DMS114 treated with DMSO at 0.1 percent for 48 hours (cell line): Measurements from ENCODE around the gene TMPRSS9.

Experiments
- DNase-seq: peaks from one replicate; lab custom pipeline; 2025; ENCODE audit not compliant: unreplicated experiment; lab: John Stamatoyannopoulos, UW

Gene TMPRSS9

DNA sequence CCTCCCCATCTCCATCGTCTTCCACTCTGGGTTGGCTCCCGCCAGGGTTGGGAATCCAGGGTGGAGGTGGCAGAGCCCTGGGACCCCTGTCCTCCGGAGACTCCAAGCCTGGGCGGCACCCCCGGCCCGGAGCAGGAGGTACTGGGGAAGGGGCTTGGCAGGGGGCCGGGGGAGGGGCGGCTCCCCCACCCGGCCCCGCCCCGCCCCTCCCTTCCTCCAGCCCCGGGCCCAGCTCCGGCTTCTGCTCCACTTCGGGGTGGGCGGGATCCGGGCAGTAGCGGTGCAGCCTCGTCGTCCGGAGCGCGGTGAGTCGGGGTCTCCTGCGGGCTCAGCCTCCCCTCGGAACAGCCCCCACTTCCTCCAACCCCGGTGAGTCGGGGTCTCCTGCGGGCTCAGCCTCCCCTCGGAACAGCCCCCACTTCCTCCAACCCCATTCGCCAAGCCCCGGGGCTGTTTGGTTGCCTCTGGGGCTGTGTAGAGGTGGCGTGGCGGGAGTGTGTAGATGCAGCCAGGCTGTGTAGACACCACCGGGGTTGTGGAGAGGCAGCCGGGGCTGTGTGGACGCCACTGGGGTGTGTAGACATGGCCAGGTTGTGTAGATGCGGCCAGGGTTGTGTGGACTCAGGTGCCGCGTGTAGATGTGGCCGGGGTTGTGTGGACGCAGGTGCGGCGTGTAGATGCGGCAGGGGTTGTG lies at the start of gene TMPRSS9:
TSS of gene TMPRSS9 (plus strand) at position 274 of the 694 bp plus-strand sequence. CDS start 29,521 bp downstream, outside the sequence.
- no peak for DNase-seq

DNA sequence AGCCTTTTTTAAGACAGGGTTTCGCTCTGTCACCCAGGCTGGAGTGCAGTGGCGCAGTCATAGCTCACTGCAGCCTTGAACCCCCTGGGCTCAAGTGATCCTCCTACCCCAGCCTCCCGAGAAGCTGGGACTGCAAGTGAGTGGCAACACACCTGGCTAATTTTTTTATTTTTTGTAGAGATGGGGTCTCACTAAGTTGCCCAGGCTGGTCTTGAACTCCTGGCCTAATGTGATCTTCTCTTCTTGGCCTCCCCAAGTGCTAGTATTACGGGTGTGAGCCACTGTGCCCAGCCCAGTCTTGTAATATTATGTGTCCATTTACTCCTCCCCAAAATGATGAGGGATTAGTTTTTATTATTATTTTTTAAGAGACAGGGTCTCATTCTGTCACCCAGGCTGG lies 49.0 kb upstream of the TMPRSS9 start:
- DNase-seq, result no peak

DNA sequence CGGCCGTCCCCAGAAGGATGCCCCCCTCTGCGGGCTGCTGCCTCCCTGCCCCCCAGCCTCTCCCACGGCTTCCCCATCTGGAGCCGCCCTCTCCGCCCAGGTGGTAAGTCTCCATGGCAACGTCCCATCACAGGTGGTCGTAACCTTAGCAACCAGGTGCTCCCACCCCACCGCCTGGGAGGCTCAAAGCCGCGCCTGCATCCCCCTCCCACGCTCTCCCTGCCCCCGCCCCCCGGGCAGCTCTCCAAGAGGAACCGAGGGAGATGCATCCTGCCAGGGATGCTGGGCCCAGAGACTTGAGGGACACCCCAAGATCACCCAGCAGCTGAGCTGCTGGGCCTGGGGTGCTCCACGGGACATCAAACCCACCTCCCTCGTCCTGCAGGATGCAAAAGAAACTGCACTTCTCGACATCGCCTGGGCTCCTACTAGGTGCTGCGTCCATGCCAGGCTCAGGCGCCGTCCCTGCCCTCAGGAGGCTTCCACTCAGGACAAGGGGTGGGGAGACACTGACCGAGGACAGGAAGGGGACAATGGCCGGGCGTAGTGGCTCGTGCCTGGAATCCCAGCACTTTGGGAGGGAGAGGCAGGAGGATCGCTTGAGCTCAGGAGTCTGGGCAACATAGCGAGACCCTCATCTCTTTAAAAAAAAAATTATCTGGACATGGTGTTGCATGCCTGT lies 47.1 kb upstream of the TMPRSS9 start:
- DNase-seq, result no peak

DNA sequence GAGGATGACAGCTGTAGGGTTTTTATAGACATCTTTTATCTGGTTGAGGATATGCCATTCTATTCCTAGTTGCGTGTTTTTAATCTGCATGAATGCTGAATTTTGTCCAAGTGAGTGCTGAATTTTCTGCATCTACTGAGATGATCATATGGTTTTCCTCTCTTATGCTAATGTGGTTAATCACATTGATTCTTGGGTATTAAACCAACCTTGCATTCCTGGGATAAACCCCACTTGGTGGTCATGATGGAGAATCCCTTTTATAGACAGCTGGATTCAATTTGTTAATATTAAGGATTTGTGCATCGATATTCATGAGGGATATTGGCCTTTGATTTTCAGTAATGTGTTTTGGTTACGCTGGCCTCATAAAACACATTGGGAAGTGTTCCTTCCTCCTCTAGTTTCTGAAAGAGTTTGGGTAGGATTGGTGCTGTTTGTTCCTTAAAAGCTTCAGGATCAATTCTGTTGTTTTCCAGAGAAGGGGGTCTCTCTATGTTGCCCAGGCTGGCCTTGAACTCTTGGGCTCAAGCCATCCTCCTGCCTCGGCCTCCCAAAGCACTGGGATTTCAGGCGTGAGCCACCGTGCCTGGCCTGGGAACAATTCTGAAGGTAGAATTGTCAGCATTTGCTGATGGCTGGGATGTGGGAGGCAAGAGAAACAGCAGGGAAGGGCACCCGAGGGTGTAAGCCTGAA lies 44.8 kb upstream of the TMPRSS9 start:
- DNase-seq, result no peak

DNA sequence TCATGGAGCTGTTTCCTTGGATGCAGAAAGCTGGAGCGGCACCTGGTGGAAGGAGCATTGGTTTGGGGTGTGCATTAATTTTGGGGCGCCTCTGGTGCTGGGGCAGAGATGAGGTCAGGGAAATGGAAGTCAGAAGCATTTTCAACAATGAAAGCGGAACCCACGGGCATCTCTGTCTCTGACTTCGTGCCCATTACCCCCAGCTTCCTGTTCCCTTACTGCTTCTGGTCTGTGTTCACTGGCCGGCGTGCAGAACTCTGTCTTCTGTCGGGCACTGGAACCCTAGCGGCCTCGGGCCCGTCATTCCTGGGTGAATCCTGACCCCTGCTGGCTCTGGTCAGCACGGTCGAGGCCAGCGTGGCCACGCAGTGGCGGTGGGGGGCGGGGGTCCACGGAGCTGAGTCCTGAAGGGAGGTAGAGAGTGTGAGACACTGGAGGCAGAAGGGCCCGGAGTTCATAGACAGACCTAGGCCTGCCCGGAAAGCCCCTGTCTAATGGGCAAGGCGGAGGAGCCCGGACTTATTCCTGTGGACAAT lies 44.2 kb upstream of the TMPRSS9 start:
- DNase-seq, result no peak

DNA sequence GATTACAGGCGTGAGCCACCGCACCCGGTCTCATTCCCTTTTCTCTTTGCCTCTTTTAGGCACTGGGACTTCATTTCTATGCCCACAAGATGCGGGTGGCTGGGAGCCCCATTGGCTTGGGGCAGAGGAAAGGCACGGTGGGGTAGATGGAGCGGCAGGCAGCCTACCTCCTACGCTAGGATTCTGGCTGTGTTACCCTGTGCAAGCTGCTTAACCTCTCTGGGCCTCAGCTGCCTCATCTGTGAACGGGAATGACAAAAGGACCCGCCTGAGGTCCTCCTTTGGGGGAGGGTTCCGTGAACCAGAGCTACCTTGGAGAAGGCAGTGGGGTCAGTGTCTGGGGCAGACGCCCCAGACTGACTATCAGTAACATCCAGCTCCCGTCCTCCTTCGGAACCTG lies 42.8 kb upstream of the TMPRSS9 start:
- DNase-seq, result no peak

DNA sequence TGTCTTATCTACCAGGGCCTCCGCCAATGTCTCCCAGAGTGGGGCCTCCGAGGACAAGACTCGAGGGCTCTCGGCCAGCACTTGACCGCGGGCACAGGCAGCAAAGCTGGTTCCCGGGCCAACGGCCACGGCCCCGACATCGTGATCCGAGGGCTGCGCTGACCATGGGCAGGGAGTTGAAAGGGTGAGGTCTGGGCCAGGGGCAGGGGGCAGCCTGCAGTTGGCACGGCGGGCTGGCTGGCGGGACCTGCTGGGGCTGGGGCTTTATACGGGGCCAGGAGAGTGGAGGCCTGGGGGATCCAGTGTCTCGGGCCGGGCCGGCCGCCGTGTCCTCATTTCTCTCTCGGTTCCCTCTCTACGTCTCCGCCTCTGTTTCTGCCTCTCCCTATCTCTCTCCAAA lies 42.3 kb upstream of the TMPRSS9 start:
- DNase-seq, result no peak

DNA sequence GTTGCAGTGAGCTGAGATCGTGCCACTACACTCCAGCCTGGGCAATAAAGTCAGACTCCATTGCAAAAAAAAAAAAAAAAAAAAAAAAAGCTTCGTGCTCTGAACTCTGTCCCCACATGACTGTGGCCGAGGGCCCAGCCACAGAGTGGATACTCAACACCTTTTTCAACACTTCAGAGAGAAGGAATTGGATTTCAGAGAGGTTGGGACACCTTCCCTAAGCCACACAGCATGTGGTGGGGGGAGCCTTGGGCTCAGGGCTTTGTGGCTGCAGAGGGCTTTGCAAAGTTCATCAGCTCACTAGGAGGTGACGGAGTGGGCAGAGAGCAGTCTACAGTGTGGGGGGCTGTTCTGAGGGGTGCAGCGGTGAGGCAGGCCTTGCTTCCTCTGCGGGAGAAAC lies 41.1 kb upstream of the TMPRSS9 start:
- DNase-seq, result no peak

DNA sequence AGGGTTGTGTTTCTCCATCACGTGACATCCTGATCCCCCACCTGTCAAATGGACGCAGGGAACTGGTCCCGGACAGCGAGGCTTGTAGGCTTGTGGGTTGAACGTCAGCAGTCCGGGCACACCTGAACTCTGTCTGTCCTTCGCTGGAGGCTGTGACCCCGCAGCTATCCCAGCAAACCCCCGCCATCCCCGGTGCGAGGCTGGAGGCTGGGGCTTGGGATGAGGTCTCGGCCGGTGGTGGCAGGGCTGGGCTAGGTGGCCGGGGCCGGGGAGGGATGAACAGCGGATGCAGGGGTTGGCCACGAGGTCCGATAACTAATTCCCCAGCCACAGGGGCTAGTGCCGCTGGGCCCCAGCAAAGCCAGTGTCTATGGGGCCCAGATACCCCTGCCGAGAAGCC lies 40.5 kb upstream of the TMPRSS9 start:
- no peak for DNase-seq

DNA sequence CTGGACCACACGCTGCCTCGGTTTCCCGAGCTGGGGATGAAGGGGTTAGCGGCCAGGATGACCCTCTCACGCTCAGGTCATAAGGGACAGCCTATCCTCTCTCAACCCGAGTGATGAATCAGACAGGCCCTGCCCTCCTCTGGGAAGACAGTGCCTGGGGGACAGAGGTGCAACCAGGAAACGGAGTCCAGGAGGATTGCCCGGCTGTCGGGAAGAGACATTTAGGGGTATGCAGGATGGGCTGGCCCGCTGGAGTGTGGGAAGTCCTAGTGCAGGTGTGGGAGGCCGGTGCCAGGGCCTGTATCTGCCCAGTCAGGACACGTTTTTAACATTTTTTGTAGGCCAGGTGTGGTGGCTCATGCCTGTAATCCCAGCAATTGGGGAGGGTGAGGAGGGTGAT lies 40.0 kb upstream of the TMPRSS9 start:
- DNase-seq, result no peak

DNA sequence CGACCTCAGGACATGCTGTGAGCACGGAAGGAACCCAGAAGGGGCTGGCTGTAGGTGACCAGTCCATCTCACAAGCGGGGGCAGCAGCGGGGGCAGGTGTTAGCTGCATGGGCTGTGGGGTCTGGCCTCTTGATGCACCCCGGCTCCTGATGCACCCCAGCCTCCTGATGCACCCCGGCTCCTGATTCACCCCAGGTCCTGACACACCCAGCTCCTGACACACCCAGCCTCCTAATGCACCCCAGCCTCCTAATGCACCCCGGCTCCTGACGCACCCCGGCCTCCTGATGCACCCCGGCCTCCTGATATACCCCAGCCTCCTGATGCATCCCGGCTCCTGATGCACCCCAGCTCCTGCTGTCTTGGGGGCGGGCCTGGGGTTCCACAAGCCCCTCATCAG lies 39.1 kb upstream of the TMPRSS9 start:
- no peak for DNase-seq

DNA sequence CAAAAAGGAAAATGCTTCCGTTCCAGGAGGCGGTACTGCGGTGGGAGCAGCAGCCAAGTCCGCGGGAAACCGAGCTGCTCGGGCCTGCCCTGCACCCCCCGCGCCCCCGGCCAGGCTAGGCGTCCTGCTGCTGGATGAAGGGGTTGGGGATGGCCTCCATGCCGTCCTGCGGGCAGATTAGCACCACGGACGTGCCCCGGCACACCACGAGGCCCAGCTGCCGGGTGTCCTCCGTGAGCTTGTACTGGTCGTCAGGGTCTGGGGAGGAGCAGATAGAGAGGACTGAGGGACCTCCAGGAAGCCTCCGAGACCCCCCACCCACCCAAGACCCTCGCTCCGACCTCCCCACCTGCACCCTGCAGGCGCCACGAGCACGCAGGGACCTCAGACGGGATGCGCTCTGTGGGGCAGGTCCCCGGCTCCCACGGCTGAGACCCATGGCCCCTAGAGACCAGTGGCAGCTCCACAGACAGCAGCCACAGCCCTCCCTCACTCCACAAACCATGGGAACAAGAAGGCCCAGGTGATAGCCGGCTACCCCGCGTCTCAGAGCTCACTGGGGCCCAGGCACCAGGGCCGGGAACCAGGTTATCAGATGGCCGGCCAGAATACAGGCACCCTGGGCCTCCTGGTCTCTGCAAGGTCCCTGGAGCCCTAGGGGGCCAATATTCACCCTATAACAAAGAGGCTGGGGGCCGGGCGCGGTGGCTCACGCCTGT lies 38.3 kb upstream of the TMPRSS9 start:
- DNase-seq, result no peak

DNA sequence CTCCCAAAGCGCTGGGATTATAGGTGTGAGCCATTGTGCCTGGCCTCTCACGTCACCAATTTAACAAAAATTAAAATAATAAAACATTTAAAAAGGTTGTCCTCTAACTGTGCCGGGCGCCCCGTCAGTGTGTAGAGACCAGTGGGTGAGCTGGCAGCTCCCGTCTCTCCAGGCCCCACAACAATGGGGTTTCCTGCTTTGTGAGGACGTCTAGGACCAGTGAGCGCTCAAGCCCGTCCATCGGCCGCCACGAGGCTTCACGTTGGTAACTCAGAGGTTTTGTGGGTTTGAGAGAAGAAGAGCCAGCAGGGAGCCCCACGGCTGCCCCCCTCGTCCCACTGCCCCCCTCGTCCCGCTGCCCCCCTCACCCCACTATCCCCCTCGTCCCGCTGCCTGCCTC lies 36.4 kb upstream of the TMPRSS9 start:
- DNase-seq, result no peak

DNA sequence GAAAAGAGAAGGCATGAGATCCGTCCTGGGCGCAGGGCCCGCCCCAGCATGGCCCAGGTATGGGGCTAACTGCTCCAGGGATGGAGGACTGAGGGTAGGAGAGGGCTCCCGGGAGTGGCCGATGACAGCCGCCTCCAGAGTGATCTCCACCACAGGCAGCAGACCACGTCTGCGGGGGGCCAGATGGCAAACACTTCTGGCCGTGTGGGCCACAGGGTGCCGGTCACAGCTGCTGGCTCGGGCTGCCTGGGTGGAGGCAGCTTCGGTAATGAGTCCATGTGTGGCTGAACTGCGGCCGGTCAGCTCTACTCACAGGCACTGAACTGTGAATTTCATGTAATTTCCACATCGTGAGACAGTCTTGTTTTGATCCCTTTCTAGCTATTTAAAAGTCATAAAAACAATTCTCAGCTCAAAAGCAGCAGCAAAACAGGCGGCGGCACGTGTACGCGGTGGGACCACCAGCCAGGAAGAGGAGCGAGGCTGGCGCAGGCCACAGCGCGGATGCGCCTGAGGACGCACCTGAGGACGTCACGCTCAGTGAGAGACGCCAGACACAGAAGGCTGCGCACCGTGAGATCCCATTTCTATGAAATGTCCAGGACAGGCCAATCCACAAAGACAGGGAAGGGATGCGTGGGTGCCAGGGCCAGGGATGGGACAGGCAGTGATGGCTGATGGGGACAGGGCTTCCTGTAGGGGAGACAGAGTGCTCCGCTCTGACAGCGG lies 35.7 kb upstream of the TMPRSS9 start:
- no peak for DNase-seq

DNA sequence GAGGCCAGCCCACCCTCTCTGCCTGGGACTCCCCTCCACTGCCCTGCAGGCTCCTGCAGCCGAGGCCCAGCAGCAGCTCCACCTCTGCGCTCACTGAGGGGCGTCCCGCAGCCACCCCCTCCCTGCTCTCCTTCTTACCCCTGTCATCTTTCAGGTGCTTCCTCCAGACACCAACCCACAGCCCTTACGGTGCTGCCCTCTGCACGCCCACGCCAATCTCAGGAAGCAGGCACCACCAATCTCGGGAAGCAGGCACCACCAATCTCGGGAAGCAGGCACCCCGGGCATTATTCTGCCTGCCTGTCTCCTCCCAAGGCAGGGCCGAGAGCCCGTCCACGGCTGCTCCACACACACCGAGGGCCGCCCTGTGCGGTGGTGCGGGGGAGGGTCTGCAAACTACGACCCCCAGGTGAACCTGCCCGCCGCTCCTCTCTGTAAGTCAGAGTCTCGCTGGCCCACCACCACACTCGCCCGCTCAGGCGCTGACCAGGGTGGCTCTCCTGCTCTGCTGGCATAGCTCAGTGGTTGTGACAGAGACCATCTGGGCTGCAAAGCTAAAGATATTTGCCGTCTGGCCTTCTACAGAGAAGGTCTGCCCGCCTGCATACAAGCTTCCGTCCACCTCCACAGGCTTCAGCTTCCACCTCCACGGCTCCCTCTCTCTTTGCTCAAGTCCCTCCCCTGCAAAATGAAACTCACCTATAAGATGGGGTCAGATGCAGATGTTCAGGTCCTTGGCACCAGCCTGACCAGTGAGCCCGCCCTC lies 34.6 kb upstream of the TMPRSS9 start:
- no peak for DNase-seq

DNA sequence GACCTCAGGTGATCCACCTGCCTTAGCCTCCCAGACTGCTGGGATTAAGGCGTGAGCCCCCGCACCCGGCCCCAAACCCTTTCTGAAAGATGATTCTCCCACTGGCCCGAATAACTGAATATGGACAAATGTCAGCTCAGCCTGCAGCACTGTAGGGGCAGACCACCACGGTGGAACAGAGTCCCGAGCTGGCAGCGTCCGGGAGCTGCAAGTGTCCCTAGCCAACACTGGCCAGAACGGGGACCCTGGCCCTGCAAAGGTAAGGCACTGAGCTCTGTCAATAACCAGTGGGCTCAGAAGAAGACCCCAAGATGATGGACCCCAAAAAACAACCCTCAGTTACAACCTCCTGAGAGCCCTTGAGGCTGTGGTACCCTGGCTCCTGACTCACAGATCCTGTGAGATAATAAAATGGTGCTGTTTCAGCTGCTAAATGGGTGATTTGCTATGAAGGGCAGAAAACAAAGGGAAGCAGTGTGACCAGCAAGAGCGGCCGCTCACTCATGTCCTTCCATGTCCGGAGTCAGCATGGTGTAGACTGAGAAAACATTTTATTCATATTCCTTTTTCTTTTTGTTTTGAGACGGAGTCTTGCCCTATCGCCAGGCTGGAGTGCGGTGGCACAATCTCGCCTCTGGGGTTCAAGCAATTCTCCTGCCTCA lies 33.2 kb upstream of the TMPRSS9 start:
- DNase-seq, result no peak

DNA sequence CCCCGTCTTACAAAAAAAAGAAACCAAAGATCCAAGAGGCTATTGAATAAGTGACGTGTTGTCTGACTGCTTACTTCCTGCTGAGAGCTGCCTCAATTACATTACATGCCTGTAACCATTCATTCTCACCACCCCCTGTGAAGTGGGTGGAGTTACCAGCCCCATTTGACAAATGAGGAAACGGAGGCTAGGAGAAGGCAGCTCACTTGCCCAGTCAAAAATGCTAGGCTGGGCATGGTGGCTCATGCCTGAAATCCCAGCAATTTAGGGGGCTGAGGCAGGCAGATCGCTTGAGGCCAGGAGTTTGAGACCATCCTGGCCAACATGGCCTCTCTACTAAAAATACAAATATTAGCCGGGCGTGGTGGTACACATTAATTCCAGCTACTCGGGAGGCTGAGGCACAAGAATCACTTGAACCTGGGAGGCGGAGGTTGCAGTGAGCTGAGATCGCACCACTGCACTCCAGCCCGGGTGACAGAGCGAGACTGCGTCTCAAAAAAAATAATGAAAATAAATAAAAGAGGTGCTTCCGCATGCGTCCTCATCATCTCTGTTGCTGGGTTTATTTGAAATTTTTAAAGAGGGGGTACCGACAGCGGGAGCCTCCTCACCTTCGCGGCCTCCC lies 32.2 kb upstream of the TMPRSS9 start:
- DNase-seq, result peak; percentile 6

DNA sequence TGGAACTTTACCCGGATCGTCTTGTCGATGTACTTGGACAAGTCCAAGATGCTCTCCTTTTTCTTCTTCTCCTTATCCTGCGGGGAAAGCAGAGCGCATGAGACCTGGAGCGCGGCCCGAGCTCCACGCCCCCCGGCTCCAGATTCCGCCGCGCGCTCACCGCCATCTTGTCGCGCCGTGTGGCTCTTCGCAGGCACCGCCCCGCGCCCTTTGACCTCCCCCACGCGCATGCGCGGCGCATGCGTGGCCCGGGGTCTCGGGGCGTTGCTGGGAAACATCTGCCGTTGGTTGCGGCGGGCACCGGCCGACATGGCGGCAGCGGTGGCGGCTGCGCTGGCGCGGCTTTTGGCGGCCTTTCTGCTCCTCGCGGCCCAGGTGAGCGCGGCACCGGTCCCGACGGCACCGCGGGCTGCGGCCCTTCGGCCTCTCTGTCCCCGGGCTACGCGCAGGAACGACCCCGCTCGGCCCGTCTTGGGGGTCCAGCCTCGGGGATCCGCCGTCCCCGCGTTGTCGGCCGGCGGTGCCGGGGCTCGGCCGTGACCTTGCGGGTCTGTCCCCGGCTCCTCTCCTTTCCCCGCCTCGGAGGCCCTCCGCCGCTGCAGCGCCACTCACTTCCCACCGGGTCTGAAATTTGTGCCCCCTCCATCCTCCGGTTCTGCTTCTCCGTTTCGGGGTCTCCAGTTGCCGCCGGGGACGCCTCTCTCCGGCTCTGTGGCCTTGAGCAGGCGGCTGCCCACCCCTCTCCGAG lies 31.5 kb upstream of the TMPRSS9 start, which contains the start of the genes LSM7 and SPPL2B:
TSS of gene LSM7 (minus strand) at position 186 of the 748 bp plus-strand sequence. CDS start at position 166, 20 bp downstream.
TSS of gene SPPL2B (plus strand) at position 284 of the 748 bp plus-strand sequence. CDS start at position 310, 26 bp downstream.
- DNase-seq, result peak; percentile 48
